GM23338 (cell line): Measurements from ENCODE around the gene ZNF281.

Experiments
- CTCF ChIP-seq, 2 experiments: fragments of 200-600 bp in 1 of 2; sonication (generic) in 1 of 2; conservative IDR thresholded peaks; 2 replicates each; pipeline versions ENCODE4 v1.5.1 to v1.6.1; 2016 to 2017; ENCODE audit warnings: antibody characterized with exemption in 2 of 2, low read depth in 2 of 2, mild to moderate bottlenecking in 2 of 2, moderate library complexity in 1 of 2
- EZH2 ChIP-seq: fragments of 200-600 bp; sonication (generic); IDR thresholded peaks from one replicate; pipeline ENCODE4 v1.8.0; 2017; ENCODE audit warnings: antibody characterized with exemption, mild to moderate bottlenecking, low read depth; ENCODE audit not compliant: unreplicated experiment
- STAT1 ChIP-seq: IDR thresholded peaks from one replicate; pipeline ENCODE4 v1.6.1; 2016; ENCODE audit warnings: antibody characterized with exemption; ENCODE audit not compliant: unreplicated experiment

GRCh38 chr1:200364091-200364759 is 45.6 kb downstream of the ZNF281 start:
- TF ChIP-seq STAT1 = no peak
- TF ChIP-seq CTCF (conservative IDR thresholded peaks at IDR 0.05; ENCODE audit: low read depth in 2 of 2) = no peak
- TF ChIP-seq EZH2 = no peak
